HEK293 (cell line): ENCODE data around the gene GJD3.
A peak's percentile ranks its signal among the peaks of the same experiment; 100 is the strongest.

Experiments used
- KLF7 ChIP-seq: fragments of 450-650 bp; formaldehyde crosslinking; IDR thresholded peaks from 2 replicates; pipeline ENCODE4 v1.5.1; 2016; ENCODE audit warnings: missing biosample characterization, missing genetic modification characterization, borderline replicate concordance
- MEIS1 ChIP-seq: sonication (generic); formaldehyde crosslinking; IDR thresholded peaks from 2 replicates; pipeline ENCODE4 v1.8.1; 2022; ENCODE audit warnings: missing genetic modification reagents, mild to moderate bottlenecking, borderline replicate concordance
- MYNN ChIP-seq: fragments of 450-650 bp; formaldehyde crosslinking; IDR thresholded peaks from 2 replicates; pipeline ENCODE4 v1.5.1; 2016; ENCODE audit warnings: missing biosample characterization, missing genetic modification characterization, borderline replicate concordance
- ZFHX2 ChIP-seq: fragments of 450-650 bp; formaldehyde crosslinking; conservative IDR thresholded peaks from 2 replicates; pipeline ENCODE4 v1.5.1; 2016; ENCODE audit warnings: missing biosample characterization, missing genetic modification characterization
- ZFP41 ChIP-seq: fragments of 450-650 bp; formaldehyde crosslinking; IDR thresholded peaks from 2 replicates; pipeline ENCODE4 v1.5.1; 2016; ENCODE audit warnings: missing biosample characterization, missing genetic modification characterization, borderline replicate concordance
- ZNF121 ChIP-seq: fragments of 450-650 bp; formaldehyde crosslinking; IDR thresholded peaks from 2 replicates; pipeline ENCODE4 v1.5.1; 2016; ENCODE audit warnings: missing biosample characterization, missing genetic modification characterization
- ZNF157 ChIP-seq: fragments of 450-650 bp; formaldehyde crosslinking; IDR thresholded peaks from 2 replicates; pipeline ENCODE4 v1.5.1; 2016; ENCODE audit warnings: missing biosample characterization, missing genetic modification characterization
- ZNF16 ChIP-seq: fragments of 450-650 bp; formaldehyde crosslinking; IDR thresholded peaks from 2 replicates; pipeline ENCODE4 v1.5.1; 2016; ENCODE audit warnings: low read depth, missing biosample characterization, missing genetic modification characterization
- ZNF311 ChIP-seq: fragments of 450-650 bp; formaldehyde crosslinking; IDR thresholded peaks from 2 replicates; pipeline ENCODE4 v1.5.1; 2017; ENCODE audit warnings: missing biosample characterization, missing genetic modification characterization, borderline replicate concordance
- ZNF324 ChIP-seq: fragments of 450-650 bp; formaldehyde crosslinking; IDR thresholded peaks from 2 replicates; pipeline ENCODE4 v1.5.1; 2016; ENCODE audit warnings: missing biosample characterization, missing genetic modification characterization
- ZNF341 ChIP-seq: fragments of 450-650 bp; formaldehyde crosslinking; IDR thresholded peaks from 2 replicates; pipeline ENCODE4; 2016; ENCODE audit warnings: low read depth, missing biosample characterization, missing genetic modification characterization
- ZNF391 ChIP-seq: fragments of 450-650 bp; formaldehyde crosslinking; IDR thresholded peaks from 2 replicates; pipeline ENCODE4 v1.5.1; 2016; ENCODE audit warnings: low read depth, missing biosample characterization, missing genetic modification characterization, borderline replicate concordance
- ZNF514 ChIP-seq: fragments of 450-650 bp; formaldehyde crosslinking; IDR thresholded peaks from 2 replicates; pipeline ENCODE4 v1.5.1; 2016; ENCODE audit warnings: missing biosample characterization, missing genetic modification characterization
- ZNF518A ChIP-seq: fragments of 450-650 bp; formaldehyde crosslinking; conservative IDR thresholded peaks from 2 replicates; pipeline ENCODE4 v1.5.1; 2016; ENCODE audit warnings: low read depth, missing biosample characterization, missing genetic modification characterization
- ZNF529 ChIP-seq: fragments of 450-650 bp; formaldehyde crosslinking; IDR thresholded peaks from 2 replicates; pipeline ENCODE4 v1.5.1; 2017; ENCODE audit warnings: missing genetic modification characterization, missing biosample characterization; ENCODE audit not compliant: insufficient replicate concordance
- ZNF571 ChIP-seq: fragments of 450-650 bp; formaldehyde crosslinking; IDR thresholded peaks from 2 replicates; pipeline ENCODE4 v1.5.0; 2017; ENCODE audit warnings: missing biosample characterization, missing genetic modification characterization
- ZNF623 ChIP-seq: fragments of 450-650 bp; formaldehyde crosslinking; IDR thresholded peaks from 2 replicates; pipeline ENCODE4 v1.5.1; 2016; ENCODE audit warnings: missing biosample characterization, missing genetic modification characterization
- ZNF701 ChIP-seq: fragments of 450-650 bp; formaldehyde crosslinking; IDR thresholded peaks from 2 replicates; pipeline ENCODE4 v1.5.1; 2016; ENCODE audit warnings: missing biosample characterization, missing genetic modification characterization
- ZNF747 ChIP-seq: fragments of 450-650 bp; formaldehyde crosslinking; IDR thresholded peaks from 2 replicates; pipeline ENCODE4 v1.5.1; 2016; ENCODE audit warnings: missing biosample characterization, missing genetic modification characterization
- ZSCAN30 ChIP-seq: fragments of 450-650 bp; IDR thresholded peaks from 2 replicates; pipeline ENCODE4 v1.5.1; 2018; ENCODE audit warnings: missing biosample characterization, mild to moderate bottlenecking, missing genetic modification characterization, moderate library complexity
- TF ChIP-seq, protein P1 (sequence below): fragments of 450-650 bp; formaldehyde crosslinking; IDR thresholded peaks from 2 replicates; pipeline ENCODE4 v1.5.1; 2016; ENCODE audit warnings: missing biosample characterization, missing genetic modification characterization
- TF ChIP-seq, protein P2 (sequence below): fragments of 450-650 bp; formaldehyde crosslinking; IDR thresholded peaks from 2 replicates; pipeline ENCODE4 v1.5.1; 2016; ENCODE audit warnings: missing biosample characterization, missing genetic modification characterization
- TF ChIP-seq, protein P3 (sequence below): fragments of 450-650 bp; formaldehyde crosslinking; IDR thresholded peaks from 2 replicates; pipeline ENCODE4 v1.5.1; 2016; ENCODE audit warnings: missing biosample characterization, missing genetic modification characterization, borderline replicate concordance
- TF ChIP-seq, protein P4 (sequence below): IDR thresholded peaks from 2 replicates; pipeline ENCODE4 v1.6.1; 2011; ENCODE audit warnings: mild to moderate bottlenecking, low read depth, low read length, borderline replicate concordance

GJD3 gene

DNA sequence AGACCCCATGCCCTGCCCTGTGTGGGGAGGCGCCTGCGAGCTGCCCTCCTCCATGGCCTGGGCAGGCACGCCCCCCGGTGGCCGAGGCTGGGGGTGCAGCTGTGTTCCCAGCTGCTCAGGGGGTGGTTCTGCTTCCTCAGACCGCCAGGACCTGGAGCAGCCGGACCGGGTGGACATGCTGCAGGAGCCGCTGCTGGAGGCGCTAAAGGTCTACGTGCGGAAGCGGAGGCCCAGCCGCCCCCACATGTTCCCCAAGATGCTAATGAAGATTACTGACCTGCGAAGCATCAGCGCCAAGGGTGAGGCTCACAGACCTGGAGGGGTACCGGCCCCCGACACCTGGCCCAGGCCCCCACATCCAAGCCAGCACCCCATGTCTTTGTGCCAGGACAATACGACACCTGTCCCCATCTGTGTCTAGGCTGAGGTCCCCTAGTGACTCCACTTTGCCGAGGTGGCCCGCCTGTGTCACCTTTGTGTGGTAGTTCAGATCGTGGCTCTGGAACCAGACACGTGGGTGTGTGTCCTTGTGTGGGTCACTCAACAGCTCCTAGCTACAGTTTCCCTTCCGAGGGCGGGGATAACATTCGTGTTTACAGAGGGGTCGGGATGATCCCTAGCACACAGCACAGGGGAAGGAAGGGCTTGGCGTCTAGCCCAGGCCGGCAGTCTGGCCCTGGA lies 9.3 kb downstream of the GJD3 start (continued):
- TF ChIP-seq ZNF157 (tag by site-specific recombination) = no peak
- no peak for TF ChIP-seq ZNF324 (tag by site-specific recombination)
- TF ChIP-seq MYNN (tag by site-specific recombination) = no peak
- peak; percentile 39; the same call in 1 of the 2 replicates for TF ChIP-seq ZNF121 (tag by site-specific recombination)
- no peak for TF ChIP-seq ZNF529
- no peak for TF ChIP-seq ZNF747 (tag by site-specific recombination)
- TF ChIP-seq, protein P1, sequence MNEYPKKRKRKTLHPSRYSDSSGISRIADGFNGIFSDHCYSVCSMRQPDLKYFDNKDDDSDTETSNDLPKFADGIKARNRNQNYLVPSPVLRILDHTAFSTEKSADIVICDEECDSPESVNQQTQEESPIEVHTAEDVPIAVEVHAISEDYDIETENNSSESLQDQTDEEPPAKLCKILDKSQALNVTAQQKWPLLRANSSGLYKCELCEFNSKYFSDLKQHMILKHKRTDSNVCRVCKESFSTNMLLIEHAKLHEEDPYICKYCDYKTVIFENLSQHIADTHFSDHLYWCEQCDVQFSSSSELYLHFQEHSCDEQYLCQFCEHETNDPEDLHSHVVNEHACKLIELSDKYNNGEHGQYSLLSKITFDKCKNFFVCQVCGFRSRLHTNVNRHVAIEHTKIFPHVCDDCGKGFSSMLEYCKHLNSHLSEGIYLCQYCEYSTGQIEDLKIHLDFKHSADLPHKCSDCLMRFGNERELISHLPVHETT (tag by site-specific recombination) = no peak
- TF ChIP-seq, protein P2, sequence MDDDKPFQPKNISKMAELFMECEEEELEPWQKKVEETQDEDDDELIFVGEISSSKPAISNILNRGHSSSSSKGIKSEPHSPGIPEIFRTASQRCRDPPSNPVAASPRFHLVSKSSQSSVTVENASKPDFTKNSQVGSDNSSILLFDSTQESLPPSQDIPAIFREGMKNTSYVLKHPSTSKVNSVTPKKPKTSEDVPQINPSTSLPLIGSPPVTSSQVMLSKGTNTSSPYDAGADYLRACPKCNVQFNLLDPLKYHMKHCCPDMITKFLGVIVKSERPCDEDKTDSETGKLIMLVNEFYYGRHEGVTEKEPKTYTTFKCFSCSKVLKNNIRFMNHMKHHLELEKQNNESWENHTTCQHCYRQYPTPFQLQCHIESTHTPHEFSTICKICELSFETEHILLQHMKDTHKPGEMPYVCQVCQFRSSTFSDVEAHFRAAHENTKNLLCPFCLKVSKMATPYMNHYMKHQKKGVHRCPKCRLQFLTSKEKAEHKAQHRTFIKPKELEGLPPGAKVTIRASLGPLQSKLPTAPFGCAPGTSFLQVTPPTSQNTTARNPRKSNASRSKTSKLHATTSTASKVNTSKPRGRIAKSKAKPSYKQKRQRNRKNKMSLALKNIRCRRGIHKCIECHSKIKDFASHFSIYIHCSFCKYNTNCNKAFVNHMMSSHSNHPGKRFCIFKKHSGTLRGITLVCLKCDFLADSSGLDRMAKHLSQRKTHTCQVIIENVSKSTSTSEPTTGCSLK (tag by site-specific recombination) = no peak
- TF ChIP-seq, protein P3, sequence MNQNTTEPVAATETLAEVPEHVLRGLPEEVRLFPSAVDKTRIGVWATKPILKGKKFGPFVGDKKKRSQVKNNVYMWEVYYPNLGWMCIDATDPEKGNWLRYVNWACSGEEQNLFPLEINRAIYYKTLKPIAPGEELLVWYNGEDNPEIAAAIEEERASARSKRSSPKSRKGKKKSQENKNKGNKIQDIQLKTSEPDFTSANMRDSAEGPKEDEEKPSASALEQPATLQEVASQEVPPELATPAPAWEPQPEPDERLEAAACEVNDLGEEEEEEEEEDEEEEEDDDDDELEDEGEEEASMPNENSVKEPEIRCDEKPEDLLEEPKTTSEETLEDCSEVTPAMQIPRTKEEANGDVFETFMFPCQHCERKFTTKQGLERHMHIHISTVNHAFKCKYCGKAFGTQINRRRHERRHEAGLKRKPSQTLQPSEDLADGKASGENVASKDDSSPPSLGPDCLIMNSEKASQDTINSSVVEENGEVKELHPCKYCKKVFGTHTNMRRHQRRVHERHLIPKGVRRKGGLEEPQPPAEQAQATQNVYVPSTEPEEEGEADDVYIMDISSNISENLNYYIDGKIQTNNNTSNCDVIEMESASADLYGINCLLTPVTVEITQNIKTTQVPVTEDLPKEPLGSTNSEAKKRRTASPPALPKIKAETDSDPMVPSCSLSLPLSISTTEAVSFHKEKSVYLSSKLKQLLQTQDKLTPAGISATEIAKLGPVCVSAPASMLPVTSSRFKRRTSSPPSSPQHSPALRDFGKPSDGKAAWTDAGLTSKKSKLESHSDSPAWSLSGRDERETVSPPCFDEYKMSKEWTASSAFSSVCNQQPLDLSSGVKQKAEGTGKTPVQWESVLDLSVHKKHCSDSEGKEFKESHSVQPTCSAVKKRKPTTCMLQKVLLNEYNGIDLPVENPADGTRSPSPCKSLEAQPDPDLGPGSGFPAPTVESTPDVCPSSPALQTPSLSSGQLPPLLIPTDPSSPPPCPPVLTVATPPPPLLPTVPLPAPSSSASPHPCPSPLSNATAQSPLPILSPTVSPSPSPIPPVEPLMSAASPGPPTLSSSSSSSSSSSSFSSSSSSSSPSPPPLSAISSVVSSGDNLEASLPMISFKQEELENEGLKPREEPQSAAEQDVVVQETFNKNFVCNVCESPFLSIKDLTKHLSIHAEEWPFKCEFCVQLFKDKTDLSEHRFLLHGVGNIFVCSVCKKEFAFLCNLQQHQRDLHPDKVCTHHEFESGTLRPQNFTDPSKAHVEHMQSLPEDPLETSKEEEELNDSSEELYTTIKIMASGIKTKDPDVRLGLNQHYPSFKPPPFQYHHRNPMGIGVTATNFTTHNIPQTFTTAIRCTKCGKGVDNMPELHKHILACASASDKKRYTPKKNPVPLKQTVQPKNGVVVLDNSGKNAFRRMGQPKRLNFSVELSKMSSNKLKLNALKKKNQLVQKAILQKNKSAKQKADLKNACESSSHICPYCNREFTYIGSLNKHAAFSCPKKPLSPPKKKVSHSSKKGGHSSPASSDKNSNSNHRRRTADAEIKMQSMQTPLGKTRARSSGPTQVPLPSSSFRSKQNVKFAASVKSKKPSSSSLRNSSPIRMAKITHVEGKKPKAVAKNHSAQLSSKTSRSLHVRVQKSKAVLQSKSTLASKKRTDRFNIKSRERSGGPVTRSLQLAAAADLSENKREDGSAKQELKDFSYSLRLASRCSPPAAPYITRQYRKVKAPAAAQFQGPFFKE (tag by site-specific recombination) = no peak
- TF ChIP-seq ZNF623 (tag by site-specific recombination) = no peak
- peak; percentile 70; the same call in 1 of the 2 replicates for TF ChIP-seq ZSCAN30 (tag by site-specific recombination)
- no peak for TF ChIP-seq ZNF341
- no peak for TF ChIP-seq KLF7 (tag by site-specific recombination)
- TF ChIP-seq ZNF701 (tag by site-specific recombination) = no peak
- TF ChIP-seq ZNF571 (tag by site-specific recombination) = no peak
- TF ChIP-seq ZNF514 = no peak
- no peak for TF ChIP-seq ZFP41 (tag by site-specific recombination)
- no peak for TF ChIP-seq MEIS1 (CRISPR knock-in tag)
- TF ChIP-seq, protein P4, sequence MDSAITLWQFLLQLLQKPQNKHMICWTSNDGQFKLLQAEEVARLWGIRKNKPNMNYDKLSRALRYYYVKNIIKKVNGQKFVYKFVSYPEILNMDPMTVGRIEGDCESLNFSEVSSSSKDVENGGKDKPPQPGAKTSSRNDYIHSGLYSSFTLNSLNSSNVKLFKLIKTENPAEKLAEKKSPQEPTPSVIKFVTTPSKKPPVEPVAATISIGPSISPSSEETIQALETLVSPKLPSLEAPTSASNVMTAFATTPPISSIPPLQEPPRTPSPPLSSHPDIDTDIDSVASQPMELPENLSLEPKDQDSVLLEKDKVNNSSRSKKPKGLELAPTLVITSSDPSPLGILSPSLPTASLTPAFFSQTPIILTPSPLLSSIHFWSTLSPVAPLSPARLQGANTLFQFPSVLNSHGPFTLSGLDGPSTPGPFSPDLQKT = no peak
- TF ChIP-seq ZNF518A = no peak
- TF ChIP-seq ZNF311 (tag by site-specific recombination) = no peak
- peak; percentile 63; the same call in 1 of the 2 replicates for TF ChIP-seq ZNF391
- peak; percentile 40; the same call in 1 of the 2 replicates for TF ChIP-seq ZFHX2
- TF ChIP-seq ZNF16 (tag by site-specific recombination) = no peak
